OCI-LY7 (cell line): ENCODE measurements around the gene XYLT1. TPM values are rescaled to one million over a fixed set of nuclear protein-coding genes. Genes with fewer than 3 reads are reported as not detected.

Source experiments
- BruUV-seq: library from RNA; stranded (reverse); fragments of 400-500 nt; replicated peaks from 2 replicates; lab custom pipeline; 2021; lab: Mats Ljungman, UMichigan
- CTCF ChIA-PET: fragments of 300-600 bp; sonication (Branson Sonifier 250); formaldehyde crosslinking; loops from one replicate; lab custom pipeline; 2022; ENCODE audit warnings: antibody characterized with exemption; ENCODE audit not compliant: unreplicated experiment; lab: Charles Lee
- POLR2A ChIA-PET: fragments of 300-600 bp; sonication (Branson Sonifier 250); formaldehyde crosslinking; loops from one replicate; lab custom pipeline; 2022; ENCODE audit warnings: antibody characterized with exemption; lab: Charles Lee
- DNase-seq: peaks from one replicate; pipeline ENCODE4 v3.0.0-alpha.2; 2015; ENCODE audit warnings: low spot score
- H2AFZ ChIP-seq: fragments of 200-600 bp; sonication (generic), shearing (Covaris generic); 2 replicates; pipeline ENCODE4 v1.6.1; 2014; ENCODE audit warnings: mild to moderate bottlenecking, antibody characterized with exemption, low read length, moderate library complexity
- H3K27ac ChIP-seq: fragments of 200-600 bp; sonication (generic); 2 replicates; pipeline ENCODE4 v1.5.1; 2014; ENCODE audit warnings: mixed run types, low read depth, mild to moderate bottlenecking, moderate library complexity, low read length, inconsistent platforms; ENCODE audit not compliant: poor library complexity, severe bottlenecking
- H3K36me3 ChIP-seq: fragments of 200-600 bp; sonication (generic); 2 replicates; pipeline ENCODE4 v1.6.1; 2014; ENCODE audit warnings: mild to moderate bottlenecking, antibody characterized with exemption, low read length, moderate library complexity, mixed read lengths; ENCODE audit not compliant: insufficient read depth
- H3K4me1 ChIP-seq: fragments of 200-600 bp; sonication (generic); 2 replicates; pipeline ENCODE4 v1.5.1; 2014; ENCODE audit warnings: mild to moderate bottlenecking, low read length; ENCODE audit not compliant: insufficient read depth, poor library complexity, severe bottlenecking
- H3K4me2 ChIP-seq: fragments of 200-600 bp; sonication (generic); 2 replicates; pipeline ENCODE4 v1.6.1; 2014; ENCODE audit warnings: mild to moderate bottlenecking, low read length
- H3K4me3 ChIP-seq: fragments of 200-600 bp; sonication (generic); 2 replicates; pipeline ENCODE4 v1.5.1; 2014; ENCODE audit warnings: mild to moderate bottlenecking, low read depth, low read length; ENCODE audit not compliant: poor library complexity, severe bottlenecking
- H3K79me2 ChIP-seq: fragments of 200-600 bp; sonication (generic); 2 replicates; pipeline ENCODE4 v1.6.1; 2016; ENCODE audit warnings: low read depth, mild to moderate bottlenecking, low read length, moderate library complexity, mixed read lengths; ENCODE audit not compliant: insufficient read depth
- H3K9me2 ChIP-seq: fragments of 200-600 bp; sonication (generic); 2 replicates; pipeline ENCODE4 v1.6.1; 2016; ENCODE audit warnings: mild to moderate bottlenecking, low read length, mixed read lengths; ENCODE audit not compliant: insufficient read depth
- H3K9me3 ChIP-seq: fragments of 200-600 bp; sonication (generic); 2 replicates; pipeline ENCODE4 v1.6.1; 2014; ENCODE audit warnings: mild to moderate bottlenecking, mixed run types, low read length, mixed read lengths
- H4K20me1 ChIP-seq: fragments of 200-600 bp; sonication (generic); 2 replicates; pipeline ENCODE4 v1.6.1; 2014; ENCODE audit warnings: mild to moderate bottlenecking, antibody characterized with exemption, low read length, moderate library complexity, mixed read lengths; ENCODE audit not compliant: insufficient read depth
- CTCF ChIP-seq: fragments of 200-600 bp; sonication (generic); conservative IDR thresholded peaks from 2 replicates; pipeline ENCODE4 v1.5.1; 2014; ENCODE audit warnings: mild to moderate bottlenecking, antibody characterized with exemption, low read length, moderate library complexity, mixed read lengths
- EZH2phosphoT487 ChIP-seq: fragments of 200-600 bp; sonication (generic); IDR thresholded peaks from 2 replicates; pipeline ENCODE4 v1.6.1; 2018; ENCODE audit warnings: low read depth, borderline replicate concordance, mild to moderate bottlenecking, mixed run types, antibody characterized with exemption, low read length, moderate library complexity, mixed read lengths
- intact Hi-C: fragments of 100-400 bp; cut with micrococcal nuclease; formaldehyde crosslinking; loops from one replicate; pipeline ENCODE4 v1.10.0; 2022; ENCODE audit not compliant: unreplicated experiment
- total RNA-seq, 2 experiments: library from RNA; depleted of rRNA in 1 of 2; stranded (reverse); fragments of >200 nt in 1 of 2; shearing (Covaris generic) in 1 of 2; gene quantifications; 2 replicates each; pipeline ENCODE4 v1.2.3, GENCODE V29; 2014 to 2022

The XYLT1 gene
- total RNA-seq, 2 experiments from 2014 or later, result 36.3 to 50.0 TPM

- Histone ChIP-seq H3K9me2 (no peaks in the 10 kb centered on the region), H3K36me3 (peaks cover 55% of the 10 kb centered on the region), H3K4me2 (peak overlapping the region; percentile 83), H2AFZ (no peak overlapping the region), H3K4me3 (peak overlapping the region; percentile 59), H3K27ac (peak overlapping the region; percentile 94), H3K79me2 (peaks cover 85% of the 10 kb centered on the region), H4K20me1 (no peaks in the 10 kb centered on the region), H3K4me1 (peaks cover 83% of the 10 kb centered on the region), H3K9me3 (no peaks in the 10 kb centered on the region)
- ChIA-PET CTCF (interaction anchor here (1.2 to 1.8 kb wide), 2 partner anchors 9 to 91 kb away, joined by 4 to 5 read pairs; no protein-coding TSS in a partner anchor), POLR2A (interaction anchor here (0.7 to 3.4 kb wide), 6 partner anchors 41 to 159 kb away, joined by 3 to 18 read pairs (median 3); no protein-coding TSS in a partner anchor)
- no TSS peak for BruUV-seq
- intact Hi-C loops, result loop anchor here (1.0 to 5.0 kb wide), 3 partner anchors 12 to 204 kb away; no protein-coding TSS in a partner anchor
- peak; percentile 36 for DNase-seq
- no peak for TF ChIP-seq CTCF
- no peak for TF ChIP-seq EZH2phosphoT487
Observed at GRCh38 chr16:17460890-17461289, 9.9 kb downstream of the XYLT1 start.

GRCh38 chr16:17459903-17460521 is 10.7 kb downstream of the XYLT1 start:
- peak; percentile 92 for DNase-seq
- Histone ChIP-seq H3K9me3 (no peaks in the 10 kb centered on the region), H3K4me2 (peak overlapping the region; percentile 83), H2AFZ (peak overlapping the region; percentile 21; the same call in 1 of the 2 replicates), H3K4me1 (peaks cover 74% of the 10 kb centered on the region), H3K79me2 (peaks cover 80% of the 10 kb centered on the region), H4K20me1 (no peaks in the 10 kb centered on the region), H3K9me2 (no peaks in the 10 kb centered on the region), H3K36me3 (peaks cover 52% of the 10 kb centered on the region), H3K4me3 (peak overlapping the region; percentile 59), H3K27ac (peak overlapping the region; percentile 94)
- no TSS peak for BruUV-seq
- intact Hi-C loops, result loop anchor here (1.0 to 5.0 kb wide), 3 partner anchors 11 to 203 kb away; no protein-coding TSS in a partner anchor
- TF ChIP-seq EZH2phosphoT487 (no peak), CTCF (no peak)
- POLR2A ChIA-PET, result interaction anchor here (0.6 to 3.4 kb wide), 12 partner anchors 8 to 178 kb away, joined by 3 to 18 read pairs (median 4); no protein-coding TSS in a partner anchor
- CTCF ChIA-PET, result interaction anchor here (0.9 to 1.8 kb wide), 3 partner anchors 10 to 90 kb away, joined by 3 to 5 read pairs (median 4); no protein-coding TSS in a partner anchor

- Histone ChIP-seq H3K4me2 (peak overlapping the region; percentile 20; the same call in 1 of the 2 replicates), H3K4me1 (peaks cover 69% of the 10 kb centered on the region), H3K4me3 (no peak overlapping the region), H3K27ac (no peak overlapping the region), H3K36me3 (peaks cover 49% of the 10 kb centered on the region), H4K20me1 (no peaks in the 10 kb centered on the region), H3K9me2 (no peaks in the 10 kb centered on the region), H2AFZ (no peak overlapping the region), H3K9me3 (no peaks in the 10 kb centered on the region), H3K79me2 (peaks cover 77% of the 10 kb centered on the region)
- CTCF ChIA-PET, result no interaction called here
- TF ChIP-seq EZH2phosphoT487, result no peak
- no peak for TF ChIP-seq CTCF
- BruUV-seq, result no TSS peak
- DNase-seq, result no peak
- intact Hi-C loops, result no loop called here
- POLR2A ChIA-PET, result interaction anchor here (0.7 to 1.1 kb wide), 3 partner anchors 36 to 157 kb away, joined by 3 to 4 read pairs (median 4); no protein-coding TSS in a partner anchor
Observed at GRCh38 chr16:17457997-17458396, 12.8 kb downstream of the XYLT1 start.
